ENCODE measurements around the gene SAMD1. TPM values are rescaled to one million over a fixed set of nuclear protein-coding genes. Genes with fewer than 3 reads are reported as not detected.
A peak's percentile ranks its signal among the peaks of the same experiment; 100 is the strongest.

Gene SAMD1
- total RNA-seq, 1 experiment from 2014 or later = 108 TPM

GRCh38 chr19:14096272-14096992 is 5.9 kb upstream of the SAMD1 start:
- H2BK5ac ChIP-seq (ENCODE audit: insufficient read length, low read length) = no peak overlapping the region

More at GRCh38 chr19:14096272-14096992, 5.9 kb upstream of the SAMD1 start:
- Histone ChIP-seq H2AFZ (ENCODE audit: low read length) (no peak overlapping the region), H3K9me3 (ENCODE audit: control insufficient read depth, low read depth, low read length) (peaks cover 6% of the 10 kb centered on the region), H3K27ac (ENCODE audit: insufficient read length, low read depth, low read length) (no peak overlapping the region), H2BK120ac (ENCODE audit: low read depth, low read length, poor library complexity, severe bottlenecking) (no peak overlapping the region), H3K14ac (ENCODE audit: insufficient read depth, low read length) (no peak overlapping the region), H3K79me1 (ENCODE audit: insufficient read depth, low read depth, low read length, poor library complexity, severe bottlenecking) (no peaks in the 10 kb centered on the region), H4K91ac (ENCODE audit: insufficient read length, low read depth, low read length) (no peak overlapping the region), H3K4me1 (ENCODE audit: insufficient read depth, low read length) (no peaks in the 10 kb centered on the region), H3K27me3 (ENCODE audit: insufficient read depth, low read length) (no peaks in the 10 kb centered on the region), H3K4me2 (ENCODE audit: insufficient read depth, insufficient read length, low read length) (no peak overlapping the region), H3K23ac (ENCODE audit: insufficient read length, low read depth, low read length) (no peak overlapping the region), H4K5ac (ENCODE audit: insufficient read length, low read depth, low read length) (no peak overlapping the region), H4K8ac (replicated peaks; ENCODE audit: insufficient read length, low read depth, low read length) (no peak overlapping the region), H4K20me1 (ENCODE audit: control insufficient read depth, insufficient read depth, insufficient read length) (no peaks in the 10 kb centered on the region), H2BK20ac (ENCODE audit: low read depth, low read length, poor library complexity, severe bottlenecking) (no peak overlapping the region), H2BK12ac (ENCODE audit: insufficient read length, low read depth, low read length) (no peak overlapping the region), H2AK5ac (ENCODE audit: insufficient read length, low read length) (no peak overlapping the region), H3K18ac (ENCODE audit: insufficient read length, low read depth, low read length) (no peak overlapping the region), H3K23me2 (ENCODE audit: insufficient read length, low read depth, low read length, poor library complexity, severe bottlenecking) (peaks cover 6% of the 10 kb centered on the region), H3T11ph (ENCODE audit: low read length) (no peak overlapping the region), H3K56ac (ENCODE audit: insufficient read length, low read depth, low read length) (no peak overlapping the region), H3K4ac (ENCODE audit: low read depth, low read length) (no peak overlapping the region), H2BK15ac (ENCODE audit: low read depth, low read length) (no peak overlapping the region), H3K9ac (ENCODE audit: extremely low read depth, insufficient read length, low read length) (no peak overlapping the region), H3K79me2 (ENCODE audit: insufficient read depth, low read length) (no peaks in the 10 kb centered on the region)
- peak; percentile 52 for TF ChIP-seq CTCF (conservative IDR thresholded peaks at IDR 0.05)
- peaks cover 7 to 8% of the 10 kb centered on the region in 2 experiments; a peak in 3 of 4 replicates for H3K4me1 Mint-ChIP-seq
- peaks cover 13 to 15% of the 10 kb centered on the region in 2 experiments for H3K9me3 Mint-ChIP-seq
- peaks cover 20% of the 10 kb centered on the region for H3K27me3 Mint-ChIP-seq (ENCODE audit: low read depth)
- H3K4me3 Mint-ChIP-seq = 0 out of 5 replicates have a peak overlapping the region, but pooled peaks of 1 of the 2 experiments have one; percentile 31
- no peak for DNase-seq
- H3K27ac Mint-ChIP-seq = peak overlapping the region in 1 of 3 experiments; percentile 75; a peak in 2 of 7 replicates
- peaks cover 6 to 32% (median 22%) of the 10 kb centered on the region in 3 experiments for H3K36me3 Mint-ChIP-seq (ENCODE audit: insufficient read depth in 1 of 3, low read depth in 3 of 3)
- no CpG with 5 or more reads among the region's 11 CpGs for WGBS (ENCODE audit: extremely low coverage, insufficient read length, low lambda C conversion rate)
